ENCODE measurements around the gene CCDC57. TPM values are rescaled to one million over a fixed set of nuclear protein-coding genes. Genes with fewer than 3 reads are reported as not detected.
A peak's percentile ranks its signal among the peaks of the same experiment; 100 is the strongest.

CCDC57 gene
- total and polyA plus RNA-seq, 9 of the 15 experiments (the other 6 are each of a cell fraction or from before 2014, with no cell fraction given) = 0.83 to 36.2 (median 13.6) TPM

GRCh38 chr17:82184761-82185160, 27.9 kb downstream of the CCDC57 start:
- Histone ChIP-seq H3K9ac (ENCODE audit: insufficient read depth in 1 of 2, low read depth in 2 of 2, low read length in 2 of 2) (peak overlapping the region in 1 of 2 experiments; percentile 36; a peak in 1 of 4 replicates), H3K4me3 (no peak overlapping the region), H3K27ac (ENCODE audit: extremely low read depth, low read depth, low read length) (no peak overlapping the region), H3K79me2 (ENCODE audit: control insufficient read depth, insufficient read depth, low read length) (no peaks in the 10 kb centered on the region), H3K4me2 (ENCODE audit: insufficient read depth, low read length) (no peak overlapping the region), H3K4me1 (replicated peaks in 1 of 2; ENCODE audit: control insufficient read depth in 2 of 2, insufficient read depth in 2 of 2, low read length in 2 of 2) (peaks cover 0 to 6% of the 10 kb centered on the region in 2 experiments; a peak in 2 of 5 replicates), H3K9me3 (replicated peaks; ENCODE audit: control insufficient read depth, insufficient read depth, low read depth, low read length) (no peaks in the 10 kb centered on the region), H4K20me1 (replicated peaks; ENCODE audit: control insufficient read depth, insufficient read depth, low read length) (no peaks in the 10 kb centered on the region), H3K9me1 (ENCODE audit: control insufficient read depth, insufficient read depth, low read length) (no peaks in the 10 kb centered on the region), H3K27me3 (ENCODE audit: control insufficient read depth in 2 of 2, insufficient read depth in 2 of 2, low read length in 2 of 2) (no peaks in the 10 kb centered on the region), H3K36me3 (ENCODE audit: control insufficient read depth, insufficient read depth, low read length) (peaks cover 49% of the 10 kb centered on the region), H2AFZ (ENCODE audit: low read depth, low read length) (no peak overlapping the region)
- POLR2A ChIA-PET = interaction anchor here (0.6 to 1.4 kb wide), 3 partner anchors 7 to 304 kb away, joined by 3 to 4 read pairs (median 3); no protein-coding TSS in a partner anchor
- BruUV-seq (replicated peaks) = no TSS peak
- in situ Hi-C loops (cut with MboI) (no loop called here), intact Hi-C loops (cut with micrococcal nuclease) (no loop called here)
- CTCF ChIA-PET (ENCODE audit: low intra/inter-chr PET ratio) = no interaction called here
- 86% methylated on average over 5 of the region's 5 CpGs for WGBS (ENCODE audit: insufficient coverage, low coverage, missing lambda C conversion rate)
- no peak for FAIRE-seq
- ATAC-seq = no peak
- DNase-seq (ENCODE audit: extremely low read depth in 1 of 4, low spot score in 3 of 4) = no peak
- TF ChIP-seq THRB (CRISPR knock-in tag; conservative IDR thresholded peaks at IDR 0.05) (no peak), ILF3 (IDR thresholded peaks at IDR 0.05; ENCODE audit: borderline replicate concordance) (no peak), CHD7 (IDR thresholded peaks at IDR 0.05; ENCODE audit: low read depth, low read length) (no peak), DEAF1 (CRISPR knock-in tag; IDR thresholded peaks at IDR 0.05) (no peak), PHB2 (IDR thresholded peaks at IDR 0.05; ENCODE audit: low read depth) (no peak), BACH1 (tag; IDR thresholded peaks at IDR 0.05) (no peak), FOXK2 (conservative IDR thresholded peaks at IDR 0.05 in 1 of 2, IDR thresholded peaks at IDR 0.05 in 1 of 2; ENCODE audit: low read depth in 2 of 2) (no peak), TGIF2 (CRISPR knock-in tag; IDR thresholded peaks at IDR 0.05) (no peak), NCOA6 (IDR thresholded peaks at IDR 0.05) (no peak)
